Measurements from ENCODE around the gene RALGAPA2. TPM values are rescaled to one million over a fixed set of nuclear protein-coding genes. Genes with fewer than 3 reads are reported as not detected.

Gene RALGAPA2
- total RNA-seq, 2 donors from 2014 or later = 36.5 to 53.2 TPM

DNA sequence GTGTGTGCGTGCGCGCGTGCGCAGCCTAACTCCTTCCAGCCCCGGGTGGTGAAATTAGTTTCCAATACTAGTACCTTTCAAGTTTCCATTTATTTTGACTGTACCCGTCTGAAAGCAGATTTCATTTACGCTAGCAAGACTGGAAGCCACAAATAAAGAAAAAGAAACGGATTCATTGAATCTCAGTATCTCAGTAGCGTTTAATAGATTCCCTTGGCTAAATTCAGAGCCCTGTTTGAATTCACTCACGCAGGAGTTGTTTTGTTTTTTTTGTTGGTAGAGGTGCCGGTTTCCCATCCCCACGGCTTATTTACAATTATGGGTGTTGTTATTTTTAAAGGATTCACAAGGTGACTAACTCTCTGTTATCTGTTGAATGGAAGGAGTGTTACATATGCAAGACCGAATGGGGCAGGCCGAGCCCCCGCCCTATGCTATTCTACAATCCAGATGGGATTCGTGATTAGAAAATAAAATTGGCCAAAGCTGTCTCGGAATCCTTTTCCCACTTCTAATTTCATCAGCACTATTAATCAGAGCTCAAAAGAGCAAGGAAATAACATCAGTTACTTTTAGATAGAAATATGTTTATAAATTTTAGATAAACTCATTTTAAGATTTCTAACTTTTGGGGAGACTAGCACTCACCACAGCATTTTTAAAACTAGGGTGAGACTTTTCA lies 346.8 kb downstream of the RALGAPA2 start:
- Histone ChIP-seq H3K27me3 (replicated peaks; ENCODE audit: insufficient read depth) (peaks cover 49% of the 10 kb centered on the region), H3K36me3 (no peaks in the 10 kb centered on the region), H3K9me3 (no peaks in the 10 kb centered on the region), H3K27ac (no peak overlapping the region), H3K4me3 (no peak overlapping the region), H3K4me1 (replicated peaks) (peaks cover 10% of the 10 kb centered on the region)
- intact Hi-C loops (cut with DNase I) = no loop called here
- TF ChIP-seq CTCF (IDR thresholded peaks at IDR 0.05) (no peak), POLR2A (IDR thresholded peaks at IDR 0.05) (no peak), POLR2AphosphoS5 (IDR thresholded peaks at IDR 0.05) (no peak)
- DNase-seq (ENCODE audit: low spot score) = no peak
- 13% methylated on average over 18 of the region's 18 CpGs for WGBS

DNA sequence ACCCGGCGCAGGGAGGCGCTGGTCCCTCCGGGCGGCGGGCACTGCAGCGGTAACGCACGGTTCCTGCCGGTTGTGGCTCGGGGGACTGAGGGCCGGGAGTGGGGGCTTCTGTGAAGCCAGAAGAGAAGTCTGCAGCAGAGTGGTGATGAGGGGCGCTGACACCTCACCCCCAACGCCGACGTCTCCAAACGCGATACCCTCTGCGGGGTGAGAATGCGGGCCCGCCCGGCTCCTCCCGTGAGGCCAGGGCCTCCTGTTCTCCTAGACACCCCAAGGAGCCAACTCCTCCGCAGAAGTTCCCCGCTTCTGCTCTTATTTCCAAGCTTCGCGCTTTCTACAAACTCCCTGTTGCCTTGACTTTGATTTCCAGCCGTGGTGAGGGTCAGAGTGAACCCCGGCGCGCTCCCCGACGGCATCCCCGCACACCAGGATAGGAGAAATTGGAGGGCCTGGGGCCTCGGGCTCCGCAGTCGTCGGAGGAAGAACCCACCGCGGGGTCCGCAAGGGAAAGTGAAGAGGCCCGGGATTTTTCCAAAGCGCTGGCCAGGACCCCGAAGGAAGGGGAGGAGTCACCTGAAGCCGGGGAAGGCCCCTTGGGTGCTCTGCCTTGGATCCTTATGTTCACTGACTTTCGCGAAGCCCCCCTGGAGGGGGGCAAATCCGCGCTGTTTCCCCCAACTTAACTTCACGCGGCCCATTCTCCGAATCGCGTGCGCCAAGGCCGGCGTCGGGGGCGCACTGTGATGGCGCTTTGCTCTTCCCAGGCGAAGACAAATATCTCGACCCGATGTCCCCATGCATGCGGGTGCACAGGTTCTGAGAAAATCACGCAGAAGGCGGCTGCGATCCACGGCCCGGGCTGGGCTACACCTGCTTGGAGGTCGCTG lies 347.6 kb downstream of the RALGAPA2 start:
- WGBS = 7% methylated on average over 60 of the region's 70 CpGs
- no peak overlapping the region for H3K4me3 ChIP-seq
- no peak for DNase-seq (ENCODE audit: low spot score)
- TF ChIP-seq POLR2AphosphoS5 (IDR thresholded peaks at IDR 0.05) (no peak), POLR2A (IDR thresholded peaks at IDR 0.05) (no peak), CTCF (IDR thresholded peaks at IDR 0.05) (no peak)
- intact Hi-C loops (cut with DNase I) = no loop called here
- no peaks in the 10 kb centered on the region for H3K9me3 ChIP-seq
- H3K36me3 ChIP-seq = no peaks in the 10 kb centered on the region
- H3K27ac ChIP-seq = no peak overlapping the region
- H3K4me1 ChIP-seq (replicated peaks) = peaks cover 10% of the 10 kb centered on the region
- H3K27me3 ChIP-seq (replicated peaks; ENCODE audit: insufficient read depth) = peaks cover 42% of the 10 kb centered on the region

DNA sequence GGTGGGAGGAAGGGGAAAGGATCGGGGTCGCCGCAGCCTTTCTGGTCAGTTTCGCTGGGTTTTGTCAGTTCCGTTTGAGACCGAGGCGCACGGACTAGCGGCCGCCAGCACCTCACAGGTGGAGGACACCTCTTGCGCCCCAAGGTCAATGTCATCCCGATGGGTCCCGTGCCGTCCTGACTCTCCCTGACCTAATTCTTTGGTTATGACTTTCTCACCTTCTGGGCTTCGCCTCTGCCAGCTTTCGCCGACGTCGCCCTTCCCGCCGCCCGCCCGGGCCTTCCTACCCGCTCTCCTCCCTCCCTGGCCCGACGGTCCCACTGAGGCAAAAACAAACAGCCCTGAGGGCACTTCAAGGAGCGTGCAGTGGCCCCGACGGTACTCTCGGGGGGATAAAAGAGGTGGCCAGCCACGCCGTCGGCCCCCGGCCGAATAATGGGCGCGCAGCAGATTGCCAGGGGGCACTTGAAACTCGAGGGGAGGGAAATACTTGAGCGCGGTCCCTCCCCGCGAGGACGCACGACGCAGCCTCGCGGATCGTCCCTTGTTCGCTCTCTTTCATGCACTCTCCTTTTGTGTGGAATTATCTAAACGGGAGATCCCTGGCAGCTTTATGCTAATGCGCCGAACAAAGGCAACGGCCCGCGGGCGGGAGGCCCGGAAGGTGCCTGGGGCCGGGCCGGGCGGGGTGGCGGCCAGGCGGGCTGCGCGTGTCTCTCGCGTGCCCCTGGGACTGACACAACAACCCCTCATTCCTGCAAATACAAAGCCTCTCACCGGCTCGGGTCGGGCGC lies 348.4 kb downstream of the RALGAPA2 start:
- TF ChIP-seq POLR2AphosphoS5 (IDR thresholded peaks at IDR 0.05) (no peak), CTCF (IDR thresholded peaks at IDR 0.05) (no peak), POLR2A (IDR thresholded peaks at IDR 0.05) (no peak)
- intact Hi-C loops (cut with DNase I) = no loop called here

GRCh38 chr20:20363434-20363798 lies 349.0 kb downstream of the RALGAPA2 start:
- intact Hi-C loops (cut with DNase I) = no loop called here
- no peak overlapping the region for H3K4me3 ChIP-seq
- H3K4me1 ChIP-seq (replicated peaks) = peaks cover 5% of the 10 kb centered on the region
- H3K27me3 ChIP-seq (replicated peaks; ENCODE audit: insufficient read depth) = peaks cover 35% of the 10 kb centered on the region
- no peaks in the 10 kb centered on the region for H3K9me3 ChIP-seq
- H3K27ac ChIP-seq = no peak overlapping the region
- no peaks in the 10 kb centered on the region for H3K36me3 ChIP-seq
- DNase-seq (ENCODE audit: low spot score) = no peak
- WGBS = 5% methylated on average over 15 of the region's 15 CpGs
- TF ChIP-seq CTCF (IDR thresholded peaks at IDR 0.05) = no peak
- no peak for TF ChIP-seq POLR2A (IDR thresholded peaks at IDR 0.05)
- no peak for TF ChIP-seq POLR2AphosphoS5 (IDR thresholded peaks at IDR 0.05)

More for the DNA sequence above, 348.4 kb downstream of the RALGAPA2 start:
- no peaks in the 10 kb centered on the region for H3K9me3 ChIP-seq
- H3K4me1 ChIP-seq (replicated peaks) = peaks cover 5% of the 10 kb centered on the region
- no peak overlapping the region for H3K4me3 ChIP-seq
- H3K27me3 ChIP-seq (replicated peaks; ENCODE audit: insufficient read depth) = peaks cover 35% of the 10 kb centered on the region
- DNase-seq (ENCODE audit: low spot score) = no peak
- 3% methylated on average over 58 of the region's 70 CpGs for WGBS
- no peaks in the 10 kb centered on the region for H3K36me3 ChIP-seq
- no peak overlapping the region for H3K27ac ChIP-seq
